ENCODE data around the gene SH3RF3. TPM values are rescaled to one million over a fixed set of nuclear protein-coding genes. Genes with fewer than 3 reads are reported as not detected.

The SH3RF3 gene
- polyA plus RNA-seq, 1 donor (not counting 4 experiments of a cell fraction or from before 2014, with no cell fraction given), result 0.08 TPM

- dilution Hi-C loops (cut with MboI; ENCODE audit: extremely low pct_ligation_motif_present, low sequenced_read_pairs), result no loop called here
- no peak overlapping the region for H3K9ac ChIP-seq (ENCODE audit: control insufficient read depth, extremely low read depth, insufficient read depth, low read length)
- no peak overlapping the region for H2AFZ ChIP-seq (ENCODE audit: control insufficient read depth, low read length)
- no peaks in the 10 kb centered on the region for H3K9me3 ChIP-seq (ENCODE audit: control insufficient read depth, low read depth, low read length)
- no peaks in the 10 kb centered on the region for H4K20me1 ChIP-seq (ENCODE audit: control insufficient read depth, extremely low read depth, insufficient read depth, low read length)
- no peaks in the 10 kb centered on the region for H3K79me2 ChIP-seq (ENCODE audit: control insufficient read depth, insufficient read depth, low read length)
- no peak for DNase-seq (ENCODE audit: low read depth, low spot score)
- H3K4me1 ChIP-seq (ENCODE audit: control insufficient read depth, extremely low read depth, insufficient read depth, low read length), result no peaks in the 10 kb centered on the region
- H3K9me1 ChIP-seq (ENCODE audit: control insufficient read depth, extremely low read depth, insufficient read depth, low read length), result no peaks in the 10 kb centered on the region
- no peak overlapping the region for H3K4me2 ChIP-seq (ENCODE audit: control insufficient read depth, extremely low read depth, insufficient read depth, low read depth, low read length)
- peaks cover 46% of the 10 kb centered on the region for H3K27me3 ChIP-seq (ENCODE audit: control insufficient read depth, extremely low read depth, insufficient read depth, low read length)
- no peak for FAIRE-seq
- H3K27ac ChIP-seq (ENCODE audit: control insufficient read depth, insufficient read depth, low read length), result no peak overlapping the region
- no peak for TF ChIP-seq EZH2 (IDR thresholded peaks at IDR 0.05; ENCODE audit: low read length)
- TF ChIP-seq, protein P1, sequence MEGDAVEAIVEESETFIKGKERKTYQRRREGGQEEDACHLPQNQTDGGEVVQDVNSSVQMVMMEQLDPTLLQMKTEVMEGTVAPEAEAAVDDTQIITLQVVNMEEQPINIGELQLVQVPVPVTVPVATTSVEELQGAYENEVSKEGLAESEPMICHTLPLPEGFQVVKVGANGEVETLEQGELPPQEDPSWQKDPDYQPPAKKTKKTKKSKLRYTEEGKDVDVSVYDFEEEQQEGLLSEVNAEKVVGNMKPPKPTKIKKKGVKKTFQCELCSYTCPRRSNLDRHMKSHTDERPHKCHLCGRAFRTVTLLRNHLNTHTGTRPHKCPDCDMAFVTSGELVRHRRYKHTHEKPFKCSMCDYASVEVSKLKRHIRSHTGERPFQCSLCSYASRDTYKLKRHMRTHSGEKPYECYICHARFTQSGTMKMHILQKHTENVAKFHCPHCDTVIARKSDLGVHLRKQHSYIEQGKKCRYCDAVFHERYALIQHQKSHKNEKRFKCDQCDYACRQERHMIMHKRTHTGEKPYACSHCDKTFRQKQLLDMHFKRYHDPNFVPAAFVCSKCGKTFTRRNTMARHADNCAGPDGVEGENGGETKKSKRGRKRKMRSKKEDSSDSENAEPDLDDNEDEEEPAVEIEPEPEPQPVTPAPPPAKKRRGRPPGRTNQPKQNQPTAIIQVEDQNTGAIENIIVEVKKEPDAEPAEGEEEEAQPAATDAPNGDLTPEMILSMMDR (optimal IDR thresholded peaks at IDR 0.05 in 1 of 3, IDR thresholded peaks at IDR 0.05 in 1 of 3, conservative IDR thresholded peaks at IDR 0.05 in 1 of 3; ENCODE audit: extremely low read depth in 1 of 3, insufficient read depth in 2 of 3, low read length in 3 of 3), result no peak
- no peaks in the 10 kb centered on the region for H3K36me3 ChIP-seq (ENCODE audit: control insufficient read depth in 2 of 2, extremely low read depth in 1 of 2, insufficient read depth in 2 of 2, low read length in 2 of 2)
- no peak overlapping the region for H3K4me3 ChIP-seq (ENCODE audit: control insufficient read depth in 2 of 3, extremely low read depth in 1 of 3, insufficient read depth in 2 of 3, low read depth in 1 of 3, low read length in 3 of 3)
Observed at GRCh38 chr2:109137616-109138015, 8.6 kb downstream of the SH3RF3 start.

DNA sequence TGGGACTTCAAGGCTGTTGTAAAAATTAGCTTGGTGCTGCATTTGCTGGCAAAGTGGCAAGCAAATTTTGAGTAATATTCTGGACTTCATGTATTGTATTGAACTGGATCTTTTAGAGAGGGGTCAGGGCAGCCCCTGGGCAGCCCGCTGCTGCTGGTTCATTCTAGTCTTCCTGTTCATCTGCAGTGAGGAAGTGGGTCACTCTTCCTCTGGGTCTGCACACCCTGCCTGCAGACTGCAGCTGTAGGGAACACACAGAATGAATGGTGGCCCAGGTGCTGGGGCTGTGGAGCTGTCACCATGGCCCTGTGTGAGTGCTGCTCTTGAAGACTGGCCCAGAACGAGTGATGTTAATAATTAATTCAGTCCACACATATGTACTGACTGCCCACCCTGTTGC, 9.4 kb downstream of the SH3RF3 start:
- Histone ChIP-seq H3K9ac (ENCODE audit: control insufficient read depth, extremely low read depth, insufficient read depth, low read length) (no peak overlapping the region), H3K9me1 (ENCODE audit: control insufficient read depth, extremely low read depth, insufficient read depth, low read length) (no peaks in the 10 kb centered on the region), H3K4me1 (ENCODE audit: control insufficient read depth, extremely low read depth, insufficient read depth, low read length) (no peaks in the 10 kb centered on the region), H3K9me3 (ENCODE audit: control insufficient read depth, low read depth, low read length) (no peaks in the 10 kb centered on the region), H4K20me1 (ENCODE audit: control insufficient read depth, extremely low read depth, insufficient read depth, low read length) (no peaks in the 10 kb centered on the region), H3K4me3 (ENCODE audit: control insufficient read depth in 2 of 3, extremely low read depth in 1 of 3, insufficient read depth in 2 of 3, low read depth in 1 of 3, low read length in 3 of 3) (no peak overlapping the region), H3K36me3 (ENCODE audit: control insufficient read depth in 2 of 2, extremely low read depth in 1 of 2, insufficient read depth in 2 of 2, low read length in 2 of 2) (no peaks in the 10 kb centered on the region), H3K27ac (ENCODE audit: control insufficient read depth, insufficient read depth, low read length) (no peak overlapping the region), H3K27me3 (ENCODE audit: control insufficient read depth, extremely low read depth, insufficient read depth, low read length) (peaks cover 43% of the 10 kb centered on the region), H2AFZ (ENCODE audit: control insufficient read depth, low read length) (no peak overlapping the region), H3K4me2 (ENCODE audit: control insufficient read depth, extremely low read depth, insufficient read depth, low read depth, low read length) (no peak overlapping the region), H3K79me2 (ENCODE audit: control insufficient read depth, insufficient read depth, low read length) (no peaks in the 10 kb centered on the region)
- dilution Hi-C loops (cut with MboI; ENCODE audit: extremely low pct_ligation_motif_present, low sequenced_read_pairs), result no loop called here
- DNase-seq (ENCODE audit: low read depth, low spot score), result no peak
- FAIRE-seq, result no peak
- no peak for TF ChIP-seq EZH2 (IDR thresholded peaks at IDR 0.05; ENCODE audit: low read length)

- Histone ChIP-seq H2AFZ (ENCODE audit: control insufficient read depth, low read length) (no peak overlapping the region), H3K9me1 (ENCODE audit: control insufficient read depth, extremely low read depth, insufficient read depth, low read length) (no peaks in the 10 kb centered on the region), H3K27ac (ENCODE audit: control insufficient read depth, insufficient read depth, low read length) (no peak overlapping the region), H3K4me3 (ENCODE audit: control insufficient read depth in 2 of 3, extremely low read depth in 1 of 3, insufficient read depth in 2 of 3, low read depth in 1 of 3, low read length in 3 of 3) (no peak overlapping the region), H3K79me2 (ENCODE audit: control insufficient read depth, insufficient read depth, low read length) (no peaks in the 10 kb centered on the region), H4K20me1 (ENCODE audit: control insufficient read depth, extremely low read depth, insufficient read depth, low read length) (no peaks in the 10 kb centered on the region), H3K9ac (ENCODE audit: control insufficient read depth, extremely low read depth, insufficient read depth, low read length) (no peak overlapping the region), H3K36me3 (ENCODE audit: control insufficient read depth in 2 of 2, extremely low read depth in 1 of 2, insufficient read depth in 2 of 2, low read length in 2 of 2) (no peaks in the 10 kb centered on the region), H3K4me2 (ENCODE audit: control insufficient read depth, extremely low read depth, insufficient read depth, low read depth, low read length) (no peak overlapping the region), H3K9me3 (ENCODE audit: control insufficient read depth, low read depth, low read length) (no peaks in the 10 kb centered on the region), H3K27me3 (ENCODE audit: control insufficient read depth, extremely low read depth, insufficient read depth, low read length) (peaks cover 40% of the 10 kb centered on the region), H3K4me1 (ENCODE audit: control insufficient read depth, extremely low read depth, insufficient read depth, low read length) (no peaks in the 10 kb centered on the region)
- FAIRE-seq (no peak), DNase-seq (ENCODE audit: low read depth, low spot score) (no peak)
- TF ChIP-seq, protein P1 (optimal IDR thresholded peaks at IDR 0.05 in 1 of 3, IDR thresholded peaks at IDR 0.05 in 1 of 3, conservative IDR thresholded peaks at IDR 0.05 in 1 of 3; ENCODE audit: extremely low read depth in 1 of 3, insufficient read depth in 2 of 3, low read length in 3 of 3), result no peak
- no peak for TF ChIP-seq EZH2 (IDR thresholded peaks at IDR 0.05; ENCODE audit: low read length)
- dilution Hi-C loops (cut with MboI; ENCODE audit: extremely low pct_ligation_motif_present, low sequenced_read_pairs), result no loop called here
Observed at GRCh38 chr2:109139002-109139401, 10.0 kb downstream of the SH3RF3 start.

Measured in keratinocyte (primary cell).